Peyer's patch (tissue), 4 donors: ENCODE measurements around the gene TSPAN32. TPM values are rescaled to one million over a fixed set of nuclear protein-coding genes. Genes with fewer than 3 reads are reported as not detected.

ENCODE experiments used
- DNase-seq, 3 donors: peaks; one replicate each; pipeline ENCODE4 v3.0.0-alpha.2; 2017 to 2019
- H3K27ac ChIP-seq, 4 donors: fragments of 200-600 bp; sonication (generic); one replicate each; pipeline ENCODE4 v1.5.1; 2016 to 2019
- H3K27me3 ChIP-seq, 2 donors: fragments of 200-600 bp; sonication (generic); one replicate each; pipeline ENCODE4 v1.5.1; 2019
- H3K36me3 ChIP-seq, 3 donors: fragments of 200-600 bp; sonication (generic); one replicate each; pipeline ENCODE4 v1.5.1; 2016 to 2019
- H3K4me1 ChIP-seq, 4 donors: fragments of 200-600 bp; sonication (generic); one replicate each; pipeline ENCODE4 v1.5.1; 2016 to 2019
- H3K4me3 ChIP-seq, 4 donors: fragments of 200-600 bp; sonication (generic); 1 replicate in 3 of 4; 2 replicates in 1 of 4; pipeline ENCODE4 v1.5.1; 2016 to 2019; ENCODE audit warnings: mild to moderate bottlenecking in 1 of 4
- H3K9me3 ChIP-seq, 4 donors: fragments of 200-600 bp; sonication (generic); one replicate each; pipeline ENCODE4 v1.5.1; 2016 to 2019; ENCODE audit warnings: mild to moderate bottlenecking in 1 of 4
- POLR2A ChIP-seq, 2 donors: fragments of 450-650 bp; IDR thresholded peaks; one replicate each; pipeline ENCODE4 v1.5.1; 2017; ENCODE audit warnings: antibody characterized with exemption in 2 of 2, mild to moderate bottlenecking in 2 of 2, moderate library complexity in 2 of 2
- total RNA-seq, 4 donors: library from RNA; depleted of rRNA; stranded (reverse); fragments of >200 nt; gene quantifications; one replicate each; pipeline ENCODE4 v1.1.0, GENCODE V29; 2016
- TF ChIP-seq, protein P1 (sequence below), 6 experiments: fragments of 450-650 bp in 4 of 6; fragments of 200-600 bp in 2 of 6; sonication (generic) in 1 of 6; IDR thresholded peaks; one replicate each; pipeline ENCODE4 v1.5.1; 2017 to 2019; ENCODE audit warnings: antibody characterized with exemption in 6 of 6, mild to moderate bottlenecking in 3 of 6, moderate library complexity in 1 of 6

The TSPAN32 gene
- total RNA-seq, 4 donors from 2014 or later = 1.6 to 1.7 TPM; not detected in 2

- Histone ChIP-seq H3K36me3 (no peaks in the 10 kb centered on the region), H3K27ac (no peak overlapping the region), H3K4me1 (no peaks in the 10 kb centered on the region), H3K9me3 (no peaks in the 10 kb centered on the region), H3K27me3 (no peaks in the 10 kb centered on the region), H3K4me3 (no peak overlapping the region)
- TF ChIP-seq POLR2A (IDR thresholded peaks at IDR 0.05) = no peak
- TF ChIP-seq, protein P1, sequence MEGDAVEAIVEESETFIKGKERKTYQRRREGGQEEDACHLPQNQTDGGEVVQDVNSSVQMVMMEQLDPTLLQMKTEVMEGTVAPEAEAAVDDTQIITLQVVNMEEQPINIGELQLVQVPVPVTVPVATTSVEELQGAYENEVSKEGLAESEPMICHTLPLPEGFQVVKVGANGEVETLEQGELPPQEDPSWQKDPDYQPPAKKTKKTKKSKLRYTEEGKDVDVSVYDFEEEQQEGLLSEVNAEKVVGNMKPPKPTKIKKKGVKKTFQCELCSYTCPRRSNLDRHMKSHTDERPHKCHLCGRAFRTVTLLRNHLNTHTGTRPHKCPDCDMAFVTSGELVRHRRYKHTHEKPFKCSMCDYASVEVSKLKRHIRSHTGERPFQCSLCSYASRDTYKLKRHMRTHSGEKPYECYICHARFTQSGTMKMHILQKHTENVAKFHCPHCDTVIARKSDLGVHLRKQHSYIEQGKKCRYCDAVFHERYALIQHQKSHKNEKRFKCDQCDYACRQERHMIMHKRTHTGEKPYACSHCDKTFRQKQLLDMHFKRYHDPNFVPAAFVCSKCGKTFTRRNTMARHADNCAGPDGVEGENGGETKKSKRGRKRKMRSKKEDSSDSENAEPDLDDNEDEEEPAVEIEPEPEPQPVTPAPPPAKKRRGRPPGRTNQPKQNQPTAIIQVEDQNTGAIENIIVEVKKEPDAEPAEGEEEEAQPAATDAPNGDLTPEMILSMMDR (IDR thresholded peaks at IDR 0.05) = no peak
- DNase-seq = no peak
Observed at GRCh38 chr11:2325719-2326118, 23.9 kb downstream of the TSPAN32 start.

GRCh38 chr11:2327032-2327431 lies 25.2 kb downstream of the TSPAN32 start:
- Histone ChIP-seq H3K36me3 (no peaks in the 10 kb centered on the region), H3K27ac (no peak overlapping the region), H3K27me3 (no peaks in the 10 kb centered on the region), H3K4me1 (no peaks in the 10 kb centered on the region), H3K9me3 (no peaks in the 10 kb centered on the region), H3K4me3 (no peak overlapping the region)
- no peak for DNase-seq
- no peak for TF ChIP-seq POLR2A (IDR thresholded peaks at IDR 0.05)
- TF ChIP-seq, protein P1 (IDR thresholded peaks at IDR 0.05) = no peak

- no peak overlapping the region for H3K27ac ChIP-seq
- H3K36me3 ChIP-seq = no peaks in the 10 kb centered on the region
- H3K4me3 ChIP-seq = no peak overlapping the region
- no peak for DNase-seq
- no peaks in the 10 kb centered on the region for H3K27me3 ChIP-seq
- TF ChIP-seq, protein P1 (IDR thresholded peaks at IDR 0.05) = no peak
- TF ChIP-seq POLR2A (IDR thresholded peaks at IDR 0.05) = no peak
- H3K4me1 ChIP-seq = no peaks in the 10 kb centered on the region
- no peaks in the 10 kb centered on the region for H3K9me3 ChIP-seq
Observed at GRCh38 chr11:2328021-2328420, 26.2 kb downstream of the TSPAN32 start.

GRCh38 chr11:2328656-2329354 lies 27.0 kb downstream of the TSPAN32 start:
- no peak overlapping the region for H3K4me3 ChIP-seq
- DNase-seq = no peak
- H3K9me3 ChIP-seq = no peaks in the 10 kb centered on the region
- TF ChIP-seq, protein P1 (IDR thresholded peaks at IDR 0.05) = no peak
- no peak for TF ChIP-seq POLR2A (IDR thresholded peaks at IDR 0.05)
- H3K4me1 ChIP-seq = no peaks in the 10 kb centered on the region
- H3K27me3 ChIP-seq = no peaks in the 10 kb centered on the region
- H3K27ac ChIP-seq = no peak overlapping the region
- no peaks in the 10 kb centered on the region for H3K36me3 ChIP-seq

- Histone ChIP-seq H3K4me3 (no peak overlapping the region), H3K27ac (no peak overlapping the region), H3K36me3 (no peaks in the 10 kb centered on the region), H3K27me3 (no peaks in the 10 kb centered on the region), H3K9me3 (no peaks in the 10 kb centered on the region), H3K4me1 (no peaks in the 10 kb centered on the region)
- TF ChIP-seq, protein P1 (IDR thresholded peaks at IDR 0.05) = no peak
- DNase-seq = no peak
Observed at GRCh38 chr11:2329551-2329950, 27.7 kb downstream of the TSPAN32 start.
